Nephron progenitor cell (in vitro differentiated cells): ENCODE results near the gene LLGL1.

ENCODE experiments used
- DNase-seq: peaks from one replicate; pipeline ENCODE4 v3.0.0; 2021
- H3K27ac Mint-ChIP-seq: 2 replicates; pipeline ENCODE4 v1.8.0; 2021; ENCODE audit warnings: mild to moderate bottlenecking, moderate library complexity, mixed read lengths
- H3K27me3 Mint-ChIP-seq: 2 replicates; pipeline ENCODE4 v1.8.0; 2021; ENCODE audit warnings: mild to moderate bottlenecking, low read depth, mixed read lengths; ENCODE audit not compliant: poor library complexity
- H3K36me3 Mint-ChIP-seq: 2 replicates; pipeline ENCODE4 v1.8.0; 2021; ENCODE audit warnings: low read depth, mixed read lengths
- H3K4me1 Mint-ChIP-seq: 2 replicates; pipeline ENCODE4 v1.8.0; 2021; ENCODE audit warnings: mixed read lengths
- H3K4me3 Mint-ChIP-seq: 2 replicates; pipeline ENCODE4 v1.8.0; 2021; ENCODE audit warnings: mild to moderate bottlenecking, moderate library complexity, mixed read lengths
- H3K9me3 Mint-ChIP-seq: 2 replicates; pipeline ENCODE4 v1.8.0; 2021; ENCODE audit warnings: mild to moderate bottlenecking, moderate library complexity, mixed read lengths
- CTCF ChIP-seq: fragments of 200-600 bp; sonication (generic); IDR thresholded peaks from 2 replicates; pipeline ENCODE4 v1.5.0; 2021; ENCODE audit warnings: antibody characterized with exemption

LLGL1 gene

GRCh38 chr17:18225121-18225641 lies at the start of gene LLGL1:
Gene LLGL1, plus strand, starts transcription at chr17:18225635. Its CDS starts 48 bp downstream, at chr17:18225683.
- Mint-ChIP-seq H3K27me3 (peaks cover 3% of the 10 kb centered on the region), H3K27ac (peak within 1 kb of the TSS; percentile 94), H3K9me3 (no peaks in the 10 kb centered on the region), H3K36me3 (no peaks in the 10 kb centered on the region), H3K4me3 (peak within 1 kb of the TSS; percentile 98), H3K4me1 (peaks cover 56% of the 10 kb centered on the region)
- DNase-seq, result peak; percentile 99
- TF ChIP-seq CTCF, result no peak

- H3K4me3 Mint-ChIP-seq, result peak overlapping the region; percentile 0
- no peaks in the 10 kb centered on the region for H3K36me3 Mint-ChIP-seq
- H3K4me1 Mint-ChIP-seq, result peaks cover 58% of the 10 kb centered on the region
- H3K9me3 Mint-ChIP-seq, result no peaks in the 10 kb centered on the region
- no peak for TF ChIP-seq CTCF
- H3K27me3 Mint-ChIP-seq, result peaks cover 11% of the 10 kb centered on the region
- DNase-seq, result no peak
- H3K27ac Mint-ChIP-seq, result peak overlapping the region; percentile 50
Measured at GRCh38 chr17:18176176-18176575, 49.3 kb upstream of the LLGL1 start.

GRCh38 chr17:18177133-18177532 lies 48.3 kb upstream of the LLGL1 start:
- Mint-ChIP-seq H3K27ac (no peak overlapping the region), H3K9me3 (no peaks in the 10 kb centered on the region), H3K27me3 (peaks cover 11% of the 10 kb centered on the region), H3K4me1 (peaks cover 68% of the 10 kb centered on the region), H3K4me3 (no peak overlapping the region), H3K36me3 (no peaks in the 10 kb centered on the region)
- no peak for DNase-seq
- TF ChIP-seq CTCF, result no peak

- Mint-ChIP-seq H3K4me1 (peaks cover 70% of the 10 kb centered on the region), H3K4me3 (no peak overlapping the region), H3K36me3 (no peaks in the 10 kb centered on the region), H3K9me3 (no peaks in the 10 kb centered on the region), H3K27ac (no peak overlapping the region), H3K27me3 (peaks cover 9% of the 10 kb centered on the region)
- no peak for TF ChIP-seq CTCF
- DNase-seq, result no peak
Measured at GRCh38 chr17:18177722-18178121, 47.7 kb upstream of the LLGL1 start.

- DNase-seq, result no peak
Measured at GRCh38 chr17:18179196-18179595, 46.2 kb upstream of the LLGL1 start.

More at GRCh38 chr17:18179196-18179595, 46.2 kb upstream of the LLGL1 start:
- Mint-ChIP-seq H3K4me1 (peaks cover 68% of the 10 kb centered on the region), H3K4me3 (no peak overlapping the region), H3K27me3 (peaks cover 7% of the 10 kb centered on the region), H3K9me3 (no peaks in the 10 kb centered on the region), H3K36me3 (no peaks in the 10 kb centered on the region), H3K27ac (no peak overlapping the region)
- TF ChIP-seq CTCF, result no peak
